ENCODE results near the gene ERGIC3.

The ERGIC3 gene

GRCh38 chr20:35541783-35542662, at the start of gene ERGIC3:
Gene ERGIC3, plus strand, starts transcription at chr20:35542078. Its CDS starts 20 bp downstream, at chr20:35542098.
- DNase-seq (ENCODE audit: extremely low read depth, insufficient read length), result peak; percentile 94
- Histone ChIP-seq H3K36me3 (ENCODE audit: control insufficient read depth, insufficient read depth, low read length) (no peaks in the 10 kb centered on the region; the same call in none of the 2 replicates), H3K27me3 (replicated peaks; ENCODE audit: control insufficient read depth, insufficient read depth, low read length) (no peaks in the 10 kb centered on the region), H3K4me3 (replicated peaks; ENCODE audit: low read depth, low read length) (peak within 1 kb of the TSS; percentile 94)
- TF ChIP-seq CTCF (IDR thresholded peaks at IDR 0.05; ENCODE audit: insufficient read depth, low read length, poor library complexity, severe bottlenecking), result no peak

- Histone ChIP-seq H3K27me3 (replicated peaks; ENCODE audit: control insufficient read depth, insufficient read depth, low read length) (no peaks in the 10 kb centered on the region), H3K36me3 (ENCODE audit: control insufficient read depth, insufficient read depth, low read length) (peaks cover 15% of the 10 kb centered on the region), H3K4me3 (replicated peaks; ENCODE audit: low read depth, low read length) (no peak overlapping the region)
- TF ChIP-seq CTCF (IDR thresholded peaks at IDR 0.05; ENCODE audit: insufficient read depth, low read length, poor library complexity, severe bottlenecking), result no peak
- no peak for DNase-seq (ENCODE audit: extremely low read depth, insufficient read length)
Observed at GRCh38 chr20:35492352-35492751, 49.5 kb upstream of the ERGIC3 start.

GRCh38 chr20:35496481-35496880, 45.4 kb upstream of the ERGIC3 start:
- H3K4me3 ChIP-seq (replicated peaks; ENCODE audit: low read depth, low read length), result no peak overlapping the region
- TF ChIP-seq CTCF (IDR thresholded peaks at IDR 0.05; ENCODE audit: insufficient read depth, low read length, poor library complexity, severe bottlenecking), result no peak
- no peaks in the 10 kb centered on the region for H3K27me3 ChIP-seq (replicated peaks; ENCODE audit: control insufficient read depth, insufficient read depth, low read length)
- DNase-seq (ENCODE audit: extremely low read depth, insufficient read length), result no peak
- peaks cover 34% of the 10 kb centered on the region for H3K36me3 ChIP-seq (ENCODE audit: control insufficient read depth, insufficient read depth, low read length)

- DNase-seq (ENCODE audit: extremely low read depth, insufficient read length), result no peak
- H3K27me3 ChIP-seq (replicated peaks; ENCODE audit: control insufficient read depth, insufficient read depth, low read length), result no peaks in the 10 kb centered on the region
- H3K4me3 ChIP-seq (replicated peaks; ENCODE audit: low read depth, low read length), result no peak overlapping the region
- TF ChIP-seq CTCF (IDR thresholded peaks at IDR 0.05; ENCODE audit: insufficient read depth, low read length, poor library complexity, severe bottlenecking), result no peak
- H3K36me3 ChIP-seq (ENCODE audit: control insufficient read depth, insufficient read depth, low read length), result peaks cover 36% of the 10 kb centered on the region
Observed at GRCh38 chr20:35497320-35497719, 44.6 kb upstream of the ERGIC3 start.

- TF ChIP-seq CTCF (IDR thresholded peaks at IDR 0.05; ENCODE audit: insufficient read depth, low read length, poor library complexity, severe bottlenecking), result no peak
- DNase-seq (ENCODE audit: extremely low read depth, insufficient read length), result no peak
- Histone ChIP-seq H3K27me3 (replicated peaks; ENCODE audit: control insufficient read depth, insufficient read depth, low read length) (no peaks in the 10 kb centered on the region), H3K4me3 (replicated peaks; ENCODE audit: low read depth, low read length) (no peak overlapping the region), H3K36me3 (ENCODE audit: control insufficient read depth, insufficient read depth, low read length) (peaks cover 40% of the 10 kb centered on the region)
Observed at GRCh38 chr20:35497780-35498189, 44.1 kb upstream of the ERGIC3 start.

Measured in GM06990 (cell line).